Spleen (tissue), 7 donors: ENCODE data around the gene CSMD2.

Source experiments
- POLR2A ChIP-seq, 3 donors: fragments of 450-650 bp; IDR thresholded peaks; one replicate each; pipeline ENCODE4 v1.5.1; 2017; ENCODE audit warnings: antibody characterized with exemption in 3 of 3, mild to moderate bottlenecking in 1 of 3
- POLR2AphosphoS5 ChIP-seq, 3 donors: sonication (generic); formaldehyde crosslinking; IDR thresholded peaks; one replicate each; pipeline ENCODE4 v1.5.1; 2017; ENCODE audit warnings: antibody characterized with exemption in 3 of 3
- TF ChIP-seq, protein P1 (sequence below), 11 experiments: fragments of 200-600 bp in 7 of 11; fragments of 450-650 bp in 4 of 11; sonication (generic) in 4 of 11; IDR thresholded peaks in 8 of 11; conservative IDR thresholded peaks in 3 of 11; 1 replicate in 7 of 11; 2 replicates in 4 of 11; pipeline versions ENCODE4 v1.4.0 to v1.8.0; 2016 to 2021; ENCODE audit warnings: antibody characterized with exemption in 11 of 11, inconsistent platforms in 4 of 11, mild to moderate bottlenecking in 1 of 11
- donor health status: DM: no; HTN: no; CAD: no; lungs with moderate emphysema.
- donor health status: DM: no; HTN: no; CAD: no.
- donor health status: DM: no; HTN: no; CAD: no.

DNA sequence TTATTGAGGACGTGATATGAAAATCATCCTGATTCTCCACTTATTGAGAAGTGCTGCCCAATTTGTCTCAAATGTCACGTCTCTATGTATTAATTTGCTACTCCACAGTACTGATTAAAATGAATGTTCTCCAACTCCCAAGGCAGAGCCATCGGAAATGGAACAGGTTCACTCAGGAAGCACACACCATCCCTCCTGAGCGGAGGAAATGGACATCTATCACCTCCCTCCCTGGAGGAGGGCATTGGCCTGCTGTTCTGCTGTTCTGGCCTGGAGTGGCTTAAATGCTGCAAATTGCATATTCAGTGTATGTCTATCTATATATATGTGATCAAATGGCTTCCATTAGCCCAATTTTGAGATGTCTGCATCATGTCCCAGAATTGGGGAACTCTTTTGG, 140.5 kb downstream of the CSMD2 start:
- TF ChIP-seq, protein P1, sequence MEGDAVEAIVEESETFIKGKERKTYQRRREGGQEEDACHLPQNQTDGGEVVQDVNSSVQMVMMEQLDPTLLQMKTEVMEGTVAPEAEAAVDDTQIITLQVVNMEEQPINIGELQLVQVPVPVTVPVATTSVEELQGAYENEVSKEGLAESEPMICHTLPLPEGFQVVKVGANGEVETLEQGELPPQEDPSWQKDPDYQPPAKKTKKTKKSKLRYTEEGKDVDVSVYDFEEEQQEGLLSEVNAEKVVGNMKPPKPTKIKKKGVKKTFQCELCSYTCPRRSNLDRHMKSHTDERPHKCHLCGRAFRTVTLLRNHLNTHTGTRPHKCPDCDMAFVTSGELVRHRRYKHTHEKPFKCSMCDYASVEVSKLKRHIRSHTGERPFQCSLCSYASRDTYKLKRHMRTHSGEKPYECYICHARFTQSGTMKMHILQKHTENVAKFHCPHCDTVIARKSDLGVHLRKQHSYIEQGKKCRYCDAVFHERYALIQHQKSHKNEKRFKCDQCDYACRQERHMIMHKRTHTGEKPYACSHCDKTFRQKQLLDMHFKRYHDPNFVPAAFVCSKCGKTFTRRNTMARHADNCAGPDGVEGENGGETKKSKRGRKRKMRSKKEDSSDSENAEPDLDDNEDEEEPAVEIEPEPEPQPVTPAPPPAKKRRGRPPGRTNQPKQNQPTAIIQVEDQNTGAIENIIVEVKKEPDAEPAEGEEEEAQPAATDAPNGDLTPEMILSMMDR (IDR thresholded peaks at IDR 0.05 in 8 of 11, conservative IDR thresholded peaks at IDR 0.05 in 3 of 11), result no peak
- TF ChIP-seq POLR2A (IDR thresholded peaks at IDR 0.05), result no peak
- TF ChIP-seq POLR2AphosphoS5 (IDR thresholded peaks at IDR 0.05), result no peak
